OCI-LY3 (cell line): ENCODE measurements around the gene ADAR.

Experiments used
- H2AFZ ChIP-seq: fragments of 200-600, 300-600 bp; shearing (Covaris generic); 2 replicates; pipeline ENCODE4 v1.6.0; 2014; ENCODE audit warnings: antibody characterized with exemption, low read depth, low read length
- H3K27ac ChIP-seq: fragments of 200-600, 300-600 bp; sonication (generic); 2 replicates; pipeline ENCODE4 v1.5.1; 2014; ENCODE audit warnings: mild to moderate bottlenecking, low read length, moderate library complexity, mixed read lengths
- H3K27me3 ChIP-seq: fragments of 200-600, 300-600 bp; sonication (generic); 2 replicates; pipeline ENCODE4 v1.6.1; 2014; ENCODE audit warnings: low read depth, low read length, mixed read lengths
- H3K36me3 ChIP-seq: fragments of 200-600, 300-600 bp; sonication (generic); replicated peaks from 2 replicates; pipeline ENCODE3; 2014; ENCODE audit warnings: low read depth, low read length, mixed read lengths
- H3K4me1 ChIP-seq: fragments of 300-600, 200-600 bp; sonication (generic); 2 replicates; pipeline ENCODE4 v1.6.1; 2014; ENCODE audit warnings: low read length, mixed read lengths
- H3K4me2 ChIP-seq: fragments of 200-600, 300-600 bp; sonication (generic); 2 replicates; pipeline ENCODE4 v1.6.1; 2014; ENCODE audit warnings: low read length, mixed read lengths
- H3K4me3 ChIP-seq: fragments of 300-600, 200-600 bp; sonication (generic); 2 replicates; pipeline ENCODE4 v1.5.1; 2014; ENCODE audit warnings: antibody characterized with exemption, mild to moderate bottlenecking, low read length, moderate library complexity
- H3K79me2 ChIP-seq: fragments of 300-600, 200-600 bp; shearing (Covaris generic); 2 replicates; pipeline ENCODE4 v1.6.1; 2014; ENCODE audit warnings: mild to moderate bottlenecking, low read length, mixed read lengths
- H3K9ac ChIP-seq: fragments of 300-600, 200-600 bp; shearing (Covaris generic); 2 replicates; pipeline ENCODE4 v1.6.0; 2014; ENCODE audit warnings: mild to moderate bottlenecking, low read length, moderate library complexity
- H3K9me3 ChIP-seq: fragments of 200-600, 300-600 bp; shearing (Covaris generic); 2 replicates; pipeline ENCODE4 v1.6.1; 2014; ENCODE audit warnings: low read length, mixed read lengths; ENCODE audit not compliant: insufficient read depth
- H4K20me1 ChIP-seq: fragments of 200-600, 300-600 bp; sonication (generic); 2 replicates; pipeline ENCODE4 v1.6.1; 2016; ENCODE audit warnings: low read length, mixed read lengths; ENCODE audit not compliant: insufficient read depth
- EZH2phosphoT487 ChIP-seq: fragments of 200-600 bp; shearing (Covaris generic); IDR thresholded peaks from 2 replicates; pipeline ENCODE4 v1.6.1; 2018; ENCODE audit warnings: antibody characterized with exemption, mixed run types, low read depth
- TF ChIP-seq, protein P1 (sequence below): fragments of 200-600, 300-600 bp; sonication (generic); IDR thresholded peaks from 2 replicates; pipeline ENCODE4 v1.5.1; 2014; ENCODE audit warnings: antibody characterized with exemption, low read length, low read depth

Gene ADAR

DNA sequence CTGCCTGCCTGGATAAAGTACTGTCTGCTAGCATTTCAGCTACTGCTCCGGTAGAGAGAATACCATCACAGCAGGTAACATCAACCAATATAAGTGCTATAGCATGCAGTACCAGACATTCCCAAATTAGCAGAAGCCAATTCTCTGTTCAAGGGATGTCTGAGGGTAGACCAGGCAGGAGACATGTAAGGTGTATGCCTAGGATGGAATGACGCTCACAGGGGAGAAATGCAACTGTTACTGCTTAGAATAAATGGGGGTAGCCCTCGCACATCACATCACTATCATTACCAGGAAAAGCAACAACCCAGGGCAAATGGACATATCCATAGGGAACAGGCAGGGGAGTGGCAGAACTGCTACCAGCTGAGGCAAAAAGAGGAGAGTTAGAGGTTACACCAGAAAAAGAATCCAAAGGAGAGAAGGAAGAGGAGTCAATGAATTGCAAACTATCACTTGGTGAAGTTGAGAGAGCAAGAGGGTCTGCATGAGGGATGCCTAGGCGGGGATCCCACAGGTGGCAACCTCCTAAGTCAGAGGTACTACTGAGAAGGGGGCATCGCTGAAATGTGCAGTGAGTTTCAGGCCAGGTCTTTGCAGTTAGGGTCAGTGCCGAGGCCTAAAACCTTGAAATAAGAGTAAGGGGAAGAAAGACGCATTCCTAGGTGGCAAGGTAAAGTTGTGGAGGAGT is 50.6 kb downstream of the ADAR start:
- Histone ChIP-seq H2AFZ (no peak overlapping the region), H3K9me3 (no peaks in the 10 kb centered on the region)

DNA sequence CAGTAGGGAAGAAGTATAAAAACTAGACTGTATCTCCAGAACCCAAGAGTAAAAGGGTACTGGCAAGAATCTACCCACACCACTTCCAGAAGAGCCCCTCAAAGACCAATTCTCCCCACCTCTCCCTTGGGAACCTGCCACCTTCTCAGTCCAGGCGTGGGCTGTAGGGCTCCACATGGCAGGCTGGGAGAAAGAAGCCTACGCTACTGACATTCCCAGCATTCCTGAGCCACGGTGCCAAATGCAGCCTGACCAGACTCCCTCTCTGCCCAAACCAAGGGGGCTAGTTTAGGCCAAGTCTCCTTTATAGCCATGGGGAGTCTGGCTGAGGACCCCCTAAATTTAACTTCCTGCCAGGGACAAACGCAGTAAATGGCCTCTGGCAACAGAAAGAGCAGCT is 51.6 kb downstream of the ADAR start:
- Histone ChIP-seq H3K4me2 (peak overlapping the region; percentile 94), H4K20me1 (peaks cover 17% of the 10 kb centered on the region), H3K9ac (peak overlapping the region; percentile 98; the same call in 1 of the 2 replicates), H2AFZ (no peak overlapping the region), H3K36me3 (peaks cover 52% of the 10 kb centered on the region), H3K9me3 (no peaks in the 10 kb centered on the region), H3K27me3 (no peaks in the 10 kb centered on the region), H3K4me1 (peaks cover 19% of the 10 kb centered on the region), H3K79me2 (peaks cover 41% of the 10 kb centered on the region), H3K27ac (no peak overlapping the region), H3K4me3 (peak overlapping the region; percentile 87)
- no peak for TF ChIP-seq EZH2phosphoT487
- TF ChIP-seq, protein P1, sequence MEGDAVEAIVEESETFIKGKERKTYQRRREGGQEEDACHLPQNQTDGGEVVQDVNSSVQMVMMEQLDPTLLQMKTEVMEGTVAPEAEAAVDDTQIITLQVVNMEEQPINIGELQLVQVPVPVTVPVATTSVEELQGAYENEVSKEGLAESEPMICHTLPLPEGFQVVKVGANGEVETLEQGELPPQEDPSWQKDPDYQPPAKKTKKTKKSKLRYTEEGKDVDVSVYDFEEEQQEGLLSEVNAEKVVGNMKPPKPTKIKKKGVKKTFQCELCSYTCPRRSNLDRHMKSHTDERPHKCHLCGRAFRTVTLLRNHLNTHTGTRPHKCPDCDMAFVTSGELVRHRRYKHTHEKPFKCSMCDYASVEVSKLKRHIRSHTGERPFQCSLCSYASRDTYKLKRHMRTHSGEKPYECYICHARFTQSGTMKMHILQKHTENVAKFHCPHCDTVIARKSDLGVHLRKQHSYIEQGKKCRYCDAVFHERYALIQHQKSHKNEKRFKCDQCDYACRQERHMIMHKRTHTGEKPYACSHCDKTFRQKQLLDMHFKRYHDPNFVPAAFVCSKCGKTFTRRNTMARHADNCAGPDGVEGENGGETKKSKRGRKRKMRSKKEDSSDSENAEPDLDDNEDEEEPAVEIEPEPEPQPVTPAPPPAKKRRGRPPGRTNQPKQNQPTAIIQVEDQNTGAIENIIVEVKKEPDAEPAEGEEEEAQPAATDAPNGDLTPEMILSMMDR, result no peak

More for the DNA sequence above, 50.6 kb downstream of the ADAR start:
- H3K27me3 ChIP-seq, result no peaks in the 10 kb centered on the region
- H3K9ac ChIP-seq, result peak overlapping the region; percentile 98
- H3K4me3 ChIP-seq, result peak overlapping the region; percentile 87
- peak overlapping the region; percentile 46 for H3K27ac ChIP-seq
- H3K36me3 ChIP-seq, result peaks cover 42% of the 10 kb centered on the region
- H3K4me1 ChIP-seq, result peaks cover 18% of the 10 kb centered on the region
- H3K79me2 ChIP-seq, result peaks cover 41% of the 10 kb centered on the region
- peaks cover 17% of the 10 kb centered on the region for H4K20me1 ChIP-seq
- peak overlapping the region; percentile 94 for H3K4me2 ChIP-seq
- no peak for TF ChIP-seq EZH2phosphoT487
- TF ChIP-seq, protein P1, result no peak

DNA sequence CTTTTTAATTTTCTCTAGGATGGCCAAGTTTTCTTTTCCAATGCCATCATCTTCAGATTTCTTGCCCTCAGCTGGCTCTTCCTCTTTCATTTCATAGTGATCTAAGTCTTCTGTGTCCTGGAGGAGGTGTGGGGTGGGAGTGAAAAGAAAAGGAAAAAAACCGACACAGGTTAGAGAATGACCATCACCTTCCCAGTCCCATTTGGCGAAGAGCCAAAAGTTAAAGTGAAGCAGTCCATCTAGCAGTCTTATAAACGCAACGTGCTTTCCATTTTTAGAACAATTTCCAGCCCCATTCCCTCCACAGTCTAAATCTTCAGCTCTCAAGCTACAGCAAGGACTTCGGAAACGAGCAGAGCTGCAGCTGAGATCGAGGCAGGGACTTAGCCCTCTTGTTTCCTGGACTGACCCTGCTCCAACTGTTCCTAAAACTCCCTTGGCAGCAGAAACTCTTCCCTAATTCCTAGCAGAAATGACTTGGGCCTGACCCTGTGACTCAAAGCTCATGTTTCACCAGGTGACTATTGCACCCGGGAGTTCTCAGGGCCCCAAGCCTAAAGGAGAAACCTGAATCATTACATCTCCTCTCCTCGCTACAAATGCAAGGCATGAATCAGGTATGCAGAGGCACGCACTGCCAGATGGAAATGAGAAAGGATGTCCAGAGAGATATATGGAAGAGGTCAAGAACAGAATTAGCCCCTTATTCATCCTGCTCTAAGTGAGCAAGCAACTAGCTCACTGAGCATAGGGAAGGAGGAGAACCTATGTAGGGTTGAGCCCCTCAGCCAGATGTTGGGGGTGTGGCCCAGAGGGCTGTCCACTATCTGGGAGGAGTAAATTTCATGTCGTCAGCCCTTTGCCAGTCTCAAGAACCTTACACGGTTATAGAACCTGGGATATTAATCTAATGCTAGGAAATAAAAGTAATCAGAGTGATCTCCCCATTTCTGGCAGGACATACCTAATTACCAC is 54.6 kb downstream of the ADAR start:
- H3K79me2 ChIP-seq, result peaks cover 33% of the 10 kb centered on the region
- no peak overlapping the region for H3K9ac ChIP-seq
- no peak overlapping the region for H3K27ac ChIP-seq
- H3K4me3 ChIP-seq, result no peak overlapping the region
- no peaks in the 10 kb centered on the region for H3K9me3 ChIP-seq
- H4K20me1 ChIP-seq, result peaks cover 24% of the 10 kb centered on the region
- H3K36me3 ChIP-seq, result peaks cover 82% of the 10 kb centered on the region
- no peak overlapping the region for H2AFZ ChIP-seq
- TF ChIP-seq EZH2phosphoT487, result no peak
- TF ChIP-seq, protein P1, result no peak
- H3K4me2 ChIP-seq, result no peak overlapping the region
- peaks cover 23% of the 10 kb centered on the region for H3K4me1 ChIP-seq
- no peaks in the 10 kb centered on the region for H3K27me3 ChIP-seq

DNA sequence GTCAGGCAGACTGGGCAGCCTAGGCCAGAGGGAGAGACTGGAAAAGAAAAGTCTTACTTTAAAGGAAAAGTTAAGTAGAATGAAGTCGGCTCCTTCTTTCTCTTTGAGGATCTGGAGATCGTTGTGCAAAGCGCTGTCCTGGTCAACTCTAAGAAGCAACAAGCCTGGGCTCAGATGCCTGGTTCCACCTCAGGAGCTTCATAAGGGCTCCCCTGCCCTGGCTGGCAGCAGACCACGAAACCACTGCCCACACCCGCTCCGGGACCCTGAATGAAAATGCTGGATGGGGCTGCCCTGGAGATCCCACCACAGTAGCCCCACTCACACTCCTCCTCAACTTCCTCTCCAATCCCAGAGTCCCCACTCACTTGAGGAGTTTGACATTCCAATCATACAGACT is 56.0 kb downstream of the ADAR start:
- H3K36me3 ChIP-seq, result peaks cover 89% of the 10 kb centered on the region

More for the DNA sequence above, 56.0 kb downstream of the ADAR start:
- H3K4me3 ChIP-seq, result no peak overlapping the region
- no peak overlapping the region for H2AFZ ChIP-seq
- no peak overlapping the region for H3K4me2 ChIP-seq
- H3K27me3 ChIP-seq, result no peaks in the 10 kb centered on the region
- H4K20me1 ChIP-seq, result peaks cover 22% of the 10 kb centered on the region
- H3K79me2 ChIP-seq, result peaks cover 21% of the 10 kb centered on the region
- TF ChIP-seq, protein P1, result no peak
- TF ChIP-seq EZH2phosphoT487, result no peak
- H3K9ac ChIP-seq, result no peak overlapping the region
- H3K4me1 ChIP-seq, result peaks cover 18% of the 10 kb centered on the region
- no peak overlapping the region for H3K27ac ChIP-seq
- H3K9me3 ChIP-seq, result no peaks in the 10 kb centered on the region
